Lower lobe of right lung (tissue), 2 donors: ENCODE results near the gene SEMA7A. TPM values are rescaled to one million over a fixed set of nuclear protein-coding genes. Genes with fewer than 3 reads are reported as not detected.

Experiments used
- ATAC-seq, 2 donors: fragments of 200-7000 bp; cut with Tn5 transposase; one replicate each; pipeline ENCODE4 v1.9.1; 2020 to 2022; ENCODE audit warnings: mild to moderate bottlenecking in 2 of 2, moderate library complexity in 2 of 2
- DNase-seq: peaks from one replicate; pipeline ENCODE4 v3.0.0-alpha.2; 2020
- H3K27ac ChIP-seq: fragments of 200-600 bp; one replicate; pipeline ENCODE4 v1.8.0; 2022
- H3K27me3 ChIP-seq: fragments of 200-600 bp; one replicate; pipeline ENCODE4 v1.8.0; 2022; ENCODE audit warnings: low read depth
- H3K36me3 ChIP-seq: fragments of 200-600 bp; one replicate; pipeline ENCODE4 v1.8.0; 2022; ENCODE audit warnings: mild to moderate bottlenecking
- H3K4me1 ChIP-seq: fragments of 200-600 bp; one replicate; pipeline ENCODE4 v1.8.0; 2022
- H3K4me3 ChIP-seq: fragments of 200-600 bp; one replicate; pipeline ENCODE4 v1.8.0; 2022; ENCODE audit warnings: mild to moderate bottlenecking
- H3K9me3 ChIP-seq: fragments of 200-600 bp; one replicate; pipeline ENCODE4 v1.8.0; 2022
- CTCF ChIP-seq: fragments of 200-600 bp; IDR thresholded peaks from one replicate; pipeline ENCODE4 v1.8.0; 2022; ENCODE audit warnings: antibody characterized with exemption, mild to moderate bottlenecking
- intact Hi-C: fragments of 100-400 bp; cut with DNase I; formaldehyde crosslinking; loops from one replicate; pipeline ENCODE4 v1.11.0; 2022
- total RNA-seq: library from RNA; stranded (reverse); fragmentation: NEBNext Ultra II Directional; extraction: Animal tissue kit (Norgen Biotek cat#: 25700); gene quantifications from one replicate; pipeline ENCODE4 v1.2.1, GENCODE V29; 2021
- donor health status: DM: no; HTN: yes; CAD: no; lungs with severe emphysema.

The SEMA7A gene
- total RNA-seq, 1 donor from 2014 or later, result 4.6 TPM

GRCh38 chr15:74421302-74422245, 12.2 kb downstream of the SEMA7A start:
- Histone ChIP-seq H3K36me3 (peaks cover 6% of the 10 kb centered on the region), H3K4me3 (no peak overlapping the region), H3K9me3 (no peaks in the 10 kb centered on the region), H3K4me1 (peaks cover 10% of the 10 kb centered on the region), H3K27ac (no peak overlapping the region), H3K27me3 (no peaks in the 10 kb centered on the region)
- intact Hi-C loops, result no loop called here
- DNase-seq, result no peak
- TF ChIP-seq CTCF, result no peak
- no peak for ATAC-seq

- H3K9me3 ChIP-seq, result no peaks in the 10 kb centered on the region
- ATAC-seq (peak in 1 of 2 donors; percentile 13), DNase-seq (no peak)
These were observed 13.4 kb downstream of the SEMA7A start for GRCh38 chr15:74420193-74420905.

GRCh38 chr15:74419432-74419831, 14.3 kb downstream of the SEMA7A start:
- Histone ChIP-seq H3K27me3 (no peaks in the 10 kb centered on the region), H3K27ac (no peak overlapping the region), H3K4me1 (peaks cover 10% of the 10 kb centered on the region), H3K9me3 (no peaks in the 10 kb centered on the region), H3K4me3 (no peak overlapping the region), H3K36me3 (peaks cover 9% of the 10 kb centered on the region)
- no peak for TF ChIP-seq CTCF
- intact Hi-C loops, result no loop called here
- DNase-seq (no peak), ATAC-seq (no peak)

More at GRCh38 chr15:74420193-74420905, 13.4 kb downstream of the SEMA7A start:
- H3K27ac ChIP-seq, result no peak overlapping the region
- H3K36me3 ChIP-seq, result peaks cover 6% of the 10 kb centered on the region
- intact Hi-C loops, result no loop called here
- peaks cover 10% of the 10 kb centered on the region for H3K4me1 ChIP-seq
- TF ChIP-seq CTCF, result no peak
- no peaks in the 10 kb centered on the region for H3K27me3 ChIP-seq
- no peak overlapping the region for H3K4me3 ChIP-seq

GRCh38 chr15:74418575-74419338, 15.0 kb downstream of the SEMA7A start:
- ATAC-seq (no peak), DNase-seq (no peak)
- Histone ChIP-seq H3K27ac (no peak overlapping the region), H3K36me3 (peaks cover 9% of the 10 kb centered on the region), H3K4me1 (peaks cover 10% of the 10 kb centered on the region), H3K4me3 (no peak overlapping the region), H3K27me3 (no peaks in the 10 kb centered on the region), H3K9me3 (no peaks in the 10 kb centered on the region)
- no peak for TF ChIP-seq CTCF
- intact Hi-C loops, result no loop called here

GRCh38 chr15:74417670-74418069, 16.1 kb downstream of the SEMA7A start:
- Histone ChIP-seq H3K9me3 (no peaks in the 10 kb centered on the region), H3K4me1 (peaks cover 9% of the 10 kb centered on the region), H3K4me3 (no peak overlapping the region), H3K36me3 (peaks cover 9% of the 10 kb centered on the region), H3K27me3 (no peaks in the 10 kb centered on the region), H3K27ac (no peak overlapping the region)
- ATAC-seq, result no peak
- intact Hi-C loops, result no loop called here
- no peak for DNase-seq
- no peak for TF ChIP-seq CTCF
